AG08395 (cell line): ENCODE measurements around the gene STK24.

Experiments
- DNase-seq: peaks from one replicate; pipeline ENCODE4 v3.0.0; 2012; ENCODE audit warnings: mixed read lengths, low spot score

Gene STK24

GRCh38 chr13:98533912-98534311 lies 43.0 kb downstream of the STK24 start:
- DNase-seq = no peak

GRCh38 chr13:98532254-98532653 lies 44.7 kb downstream of the STK24 start:
- no peak for DNase-seq

- DNase-seq = no peak
Measured at GRCh38 chr13:98530217-98530616, 46.7 kb downstream of the STK24 start.

DNA sequence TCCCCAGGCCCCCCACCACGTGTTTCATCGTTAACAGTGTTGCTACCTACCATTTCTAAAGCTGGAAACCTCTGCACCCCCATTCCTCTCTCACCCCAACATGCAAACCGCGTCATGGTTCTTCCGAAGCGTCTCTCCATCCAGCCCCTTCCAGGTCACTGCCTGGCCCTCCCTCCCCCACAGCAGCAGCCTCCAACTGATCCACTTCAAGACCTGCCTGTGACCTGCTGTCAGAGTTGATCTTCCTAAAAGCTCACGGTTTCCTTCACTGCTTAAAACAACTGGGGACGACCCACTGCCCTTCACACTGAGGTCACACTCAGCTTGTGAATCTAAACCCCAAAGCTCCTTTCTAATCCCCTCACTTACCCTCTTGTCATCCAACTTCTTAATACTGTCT lies 47.7 kb downstream of the STK24 start:
- no peak for DNase-seq

GRCh38 chr13:98528663-98529064 lies 48.2 kb downstream of the STK24 start:
- DNase-seq = peak; percentile 75

GRCh38 chr13:98527526-98527925 lies 49.4 kb downstream of the STK24 start:
- DNase-seq = no peak

DNA sequence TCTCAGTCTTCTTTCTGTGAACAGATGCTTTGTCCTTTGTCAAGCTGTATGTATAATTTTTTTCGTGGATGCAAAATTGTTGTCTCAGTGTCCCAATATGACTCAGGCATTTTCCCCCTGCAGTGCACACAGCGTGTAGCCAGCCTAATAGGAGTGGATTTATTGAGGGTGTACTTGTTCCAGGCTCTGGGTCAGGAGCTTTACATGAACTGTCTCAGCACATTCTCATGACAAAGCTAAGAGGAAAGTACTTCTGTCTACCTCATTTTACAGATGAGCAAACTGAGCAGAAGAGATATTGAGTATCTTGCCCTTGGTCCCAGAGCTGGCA lies 50.8 kb downstream of the STK24 start:
- DNase-seq = no peak

- DNase-seq = no peak
Measured at GRCh38 chr13:98525456-98526181, 51.3 kb downstream of the STK24 start.

DNA sequence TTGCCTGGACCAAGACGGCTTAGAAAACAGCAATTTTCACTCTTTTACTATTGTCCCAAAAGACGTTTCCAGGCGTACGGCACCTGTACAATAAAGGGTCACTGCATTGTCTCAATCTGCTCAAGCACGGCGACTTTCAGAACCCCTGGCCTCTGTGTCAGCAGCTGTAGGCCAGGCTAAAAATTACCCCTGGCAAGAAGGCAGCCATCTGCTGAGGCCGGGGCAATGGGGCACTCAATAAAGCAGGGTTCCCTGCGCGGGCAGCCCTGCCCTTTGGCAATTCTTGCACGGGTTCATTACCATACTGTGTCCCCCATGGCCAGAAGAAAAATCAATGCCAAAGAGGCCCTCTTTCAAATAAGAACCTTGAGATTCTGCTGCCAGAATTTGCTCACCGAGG lies 52.1 kb downstream of the STK24 start:
- no peak for DNase-seq

GRCh38 chr13:98524391-98524790 lies 52.5 kb downstream of the STK24 start:
- no peak for DNase-seq

DNA sequence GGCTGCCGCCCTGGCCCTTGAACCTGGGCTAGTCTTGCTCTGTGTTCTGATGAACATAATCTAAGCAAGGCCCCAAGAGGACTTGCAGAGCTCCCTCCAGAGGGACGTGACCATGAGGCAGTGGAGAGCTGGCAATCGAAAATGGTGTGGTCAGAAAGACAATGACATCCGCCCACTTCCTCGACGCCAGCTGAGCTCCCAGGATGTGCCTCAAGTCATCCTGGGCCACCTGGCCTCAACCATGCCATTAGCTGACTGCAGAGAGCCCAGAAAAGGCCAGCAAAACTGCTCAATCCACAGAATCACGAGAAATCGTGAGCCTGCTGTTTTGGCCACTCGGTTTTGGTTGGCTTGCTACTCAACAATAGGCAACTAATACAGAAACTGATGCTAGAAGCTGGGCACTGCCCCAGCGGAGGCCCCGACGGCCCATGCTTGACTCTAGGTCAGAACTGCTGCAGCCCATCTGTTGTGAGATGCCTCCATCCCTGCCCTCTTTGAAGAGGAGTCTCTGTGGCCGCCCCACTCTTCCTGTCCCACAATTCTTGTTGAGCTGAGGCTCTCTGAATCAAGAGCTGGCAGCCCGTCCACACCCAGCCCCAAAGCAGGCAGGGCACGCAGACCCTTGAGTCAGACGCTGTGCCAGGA lies 53.3 kb downstream of the STK24 start:
- DNase-seq = no peak

GRCh38 chr13:98522371-98522770 lies 54.5 kb downstream of the STK24 start:
- DNase-seq = no peak

GRCh38 chr13:98521461-98522247 lies 55.3 kb downstream of the STK24 start:
- DNase-seq = no peak

GRCh38 chr13:98520674-98521449 lies 56.0 kb downstream of the STK24 start:
- DNase-seq = no peak

- no peak for DNase-seq
Measured at GRCh38 chr13:98519976-98520375, 56.9 kb downstream of the STK24 start.

- no peak for DNase-seq
Measured at GRCh38 chr13:98517576-98518310, 59.2 kb downstream of the STK24 start.

GRCh38 chr13:98515818-98516465 lies 61.0 kb downstream of the STK24 start:
- no peak for DNase-seq

DNA sequence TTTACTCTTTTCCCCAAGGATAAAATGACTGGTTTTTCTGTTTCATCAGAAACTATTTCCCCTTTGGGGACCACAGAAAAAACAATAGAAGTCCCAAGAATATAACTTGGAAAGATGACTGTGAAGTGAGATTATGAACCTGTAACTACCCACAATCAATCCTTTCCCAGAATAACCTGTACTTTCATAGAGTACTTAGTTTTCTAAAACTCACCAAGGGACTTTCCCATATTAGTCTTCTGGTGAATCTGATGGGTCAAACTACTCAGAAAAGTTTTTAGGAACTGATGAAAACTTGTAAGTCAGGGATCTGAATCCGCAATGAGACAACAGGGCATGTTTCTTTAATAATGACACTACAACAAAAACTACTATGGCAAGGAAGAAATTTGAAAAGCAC lies 62.6 kb downstream of the STK24 start:
- DNase-seq = no peak

DNA sequence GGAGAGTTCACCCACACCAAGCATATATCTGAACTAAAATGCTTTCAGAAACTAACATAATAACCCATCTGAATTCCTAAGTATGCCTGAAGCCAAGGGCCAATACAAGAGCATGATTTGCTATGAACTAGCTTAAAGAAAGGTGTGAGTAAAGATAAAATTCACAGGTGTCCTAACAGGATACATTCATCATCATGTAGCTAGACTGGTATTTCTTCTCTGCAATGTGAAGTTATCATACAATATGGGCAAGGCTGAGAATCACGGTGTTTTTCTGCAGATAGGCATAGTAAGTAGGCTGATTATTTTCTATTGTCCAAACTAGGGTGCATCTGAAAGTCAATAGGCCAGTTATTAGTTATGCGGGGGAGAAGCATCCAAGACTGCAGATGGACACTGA lies 63.1 kb downstream of the STK24 start:
- DNase-seq = no peak

- DNase-seq = no peak
Measured at GRCh38 chr13:98512774-98513665, 63.9 kb downstream of the STK24 start.
